ENCODE data around the gene MRM2. TPM values are rescaled to one million over a fixed set of nuclear protein-coding genes. Genes with fewer than 3 reads are reported as not detected.
A peak's percentile ranks its signal among the peaks of the same experiment; 100 is the strongest.
"Not testable (repeated sequence)": the region's sequence is repeated elsewhere in the genome, so short reads cannot be mapped to it uniquely, and the experiment has no call there.

The MRM2 gene
- total RNA-seq, 2 donors from 2014 or later, result 4.1 to 4.2 TPM

DNA sequence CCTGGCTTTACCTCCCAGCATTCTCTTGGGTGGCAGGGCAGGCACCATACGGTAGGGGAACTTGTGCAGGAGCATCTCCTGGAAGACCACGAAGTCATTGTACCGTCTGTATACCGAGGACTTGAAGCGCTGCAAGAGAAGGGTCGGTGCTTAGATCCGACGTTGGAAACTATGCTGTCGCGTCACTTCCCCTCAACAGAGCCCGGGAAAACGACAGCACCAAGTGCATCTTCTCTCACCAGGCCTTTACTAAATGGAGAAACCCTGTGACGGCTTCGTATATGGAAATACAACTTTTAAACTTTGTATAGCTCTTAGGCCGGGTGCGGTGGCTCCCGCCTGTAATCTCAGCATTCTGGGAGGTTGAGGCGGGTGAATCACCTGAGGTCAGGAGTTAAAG lies 33.1 kb upstream of the MRM2 start:
- H3K9me3 ChIP-seq (ENCODE audit: control insufficient read depth, low read length, poor library complexity, severe bottlenecking), result no peaks in the 10 kb centered on the region
- H3K27ac Mint-ChIP-seq, result no peak overlapping the region
- H3K27me3 Mint-ChIP-seq, result no peaks in the 10 kb centered on the region
- no peak overlapping the region for H3K4me3 Mint-ChIP-seq
- ATAC-seq (no peak), DNase-seq (no peak)
- H3K36me3 Mint-ChIP-seq (ENCODE audit: low read depth), result no peaks in the 10 kb centered on the region
- H3K4me1 Mint-ChIP-seq, result no peaks in the 10 kb centered on the region

DNA sequence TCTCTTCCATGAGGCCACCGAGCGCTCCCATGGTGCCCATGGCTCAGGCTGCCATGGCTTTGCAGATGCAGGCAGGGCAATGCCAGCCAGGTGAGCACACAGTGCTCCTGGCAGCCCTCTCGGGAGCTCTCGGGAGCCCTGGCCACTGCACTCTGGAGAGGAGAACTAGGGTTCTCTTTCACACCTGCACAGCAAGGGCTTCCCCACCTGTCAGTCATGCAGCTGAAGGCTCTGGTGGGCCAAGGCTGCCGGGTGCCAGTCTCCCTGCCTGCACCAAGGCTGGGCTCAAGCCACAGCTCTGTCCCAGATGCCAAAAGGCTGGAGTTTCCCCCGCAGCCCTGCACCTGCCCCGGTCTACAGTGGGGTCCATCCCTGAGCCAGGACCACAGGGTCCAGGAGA lies 32.7 kb upstream of the MRM2 start:
- Mint-ChIP-seq H3K27ac (no peak overlapping the region), H3K4me1 (no peaks in the 10 kb centered on the region), H3K4me3 (no peak overlapping the region), H3K36me3 (ENCODE audit: low read depth) (no peaks in the 10 kb centered on the region), H3K27me3 (no peaks in the 10 kb centered on the region)
- no peak for ATAC-seq
- no peaks in the 10 kb centered on the region for H3K9me3 ChIP-seq (ENCODE audit: control insufficient read depth, low read length, poor library complexity, severe bottlenecking)
- no peak for DNase-seq

DNA sequence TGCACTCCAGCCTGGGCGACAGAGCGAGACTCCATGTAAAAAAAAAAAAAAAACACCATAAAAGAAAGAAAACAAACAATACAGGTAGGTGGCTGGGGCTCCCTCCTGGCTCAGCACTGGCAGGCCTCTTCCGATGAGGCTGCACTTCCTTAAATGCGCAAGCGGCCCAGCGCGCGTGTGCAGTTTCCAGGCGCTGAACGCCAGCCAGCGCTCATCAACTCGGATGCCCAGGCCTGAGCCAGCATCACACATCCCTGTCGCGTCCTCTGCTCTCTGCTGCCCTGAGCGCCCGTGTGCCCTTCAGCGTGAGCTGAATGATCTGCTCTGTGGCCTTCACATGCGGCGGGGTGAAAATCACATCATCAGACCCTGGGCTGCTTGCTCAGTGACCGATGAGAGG lies 31.9 kb upstream of the MRM2 start:
- no peaks in the 10 kb centered on the region for H3K9me3 ChIP-seq (ENCODE audit: control insufficient read depth, low read length, poor library complexity, severe bottlenecking)
- no peaks in the 10 kb centered on the region for H3K27me3 Mint-ChIP-seq
- ATAC-seq (no peak), DNase-seq (no peak)
- no peak overlapping the region for H3K4me3 Mint-ChIP-seq
- no peaks in the 10 kb centered on the region for H3K4me1 Mint-ChIP-seq
- H3K36me3 Mint-ChIP-seq (ENCODE audit: low read depth), result no peaks in the 10 kb centered on the region
- no peak overlapping the region for H3K27ac Mint-ChIP-seq

DNA sequence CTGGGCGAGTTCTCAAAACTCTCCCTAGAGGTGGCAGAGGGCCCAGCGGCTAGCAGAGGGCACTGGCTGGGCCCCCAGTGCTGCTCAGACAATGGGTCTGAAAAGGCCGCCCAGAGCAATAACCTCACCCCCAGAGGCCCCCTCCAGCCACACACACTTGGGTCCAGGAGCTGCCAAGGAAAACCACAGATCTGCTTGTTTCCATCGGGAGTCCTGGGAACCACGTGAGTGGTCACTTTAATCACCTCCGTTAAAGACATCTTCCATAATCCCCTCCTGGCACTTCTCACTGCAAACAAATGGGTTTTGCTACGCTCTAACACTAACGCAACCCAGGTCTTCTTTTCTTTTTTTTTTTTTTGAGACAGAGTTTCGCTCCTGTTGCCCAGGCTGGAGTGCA lies 30.0 kb upstream of the MRM2 start:
- Mint-ChIP-seq H3K4me3 (no peak overlapping the region), H3K27ac (no peak overlapping the region), H3K27me3 (no peaks in the 10 kb centered on the region), H3K36me3 (ENCODE audit: low read depth) (no peaks in the 10 kb centered on the region), H3K4me1 (no peaks in the 10 kb centered on the region)
- no peaks in the 10 kb centered on the region for H3K9me3 ChIP-seq (ENCODE audit: control insufficient read depth, low read length, poor library complexity, severe bottlenecking)
- ATAC-seq, result no peak
- DNase-seq, result no peak

DNA sequence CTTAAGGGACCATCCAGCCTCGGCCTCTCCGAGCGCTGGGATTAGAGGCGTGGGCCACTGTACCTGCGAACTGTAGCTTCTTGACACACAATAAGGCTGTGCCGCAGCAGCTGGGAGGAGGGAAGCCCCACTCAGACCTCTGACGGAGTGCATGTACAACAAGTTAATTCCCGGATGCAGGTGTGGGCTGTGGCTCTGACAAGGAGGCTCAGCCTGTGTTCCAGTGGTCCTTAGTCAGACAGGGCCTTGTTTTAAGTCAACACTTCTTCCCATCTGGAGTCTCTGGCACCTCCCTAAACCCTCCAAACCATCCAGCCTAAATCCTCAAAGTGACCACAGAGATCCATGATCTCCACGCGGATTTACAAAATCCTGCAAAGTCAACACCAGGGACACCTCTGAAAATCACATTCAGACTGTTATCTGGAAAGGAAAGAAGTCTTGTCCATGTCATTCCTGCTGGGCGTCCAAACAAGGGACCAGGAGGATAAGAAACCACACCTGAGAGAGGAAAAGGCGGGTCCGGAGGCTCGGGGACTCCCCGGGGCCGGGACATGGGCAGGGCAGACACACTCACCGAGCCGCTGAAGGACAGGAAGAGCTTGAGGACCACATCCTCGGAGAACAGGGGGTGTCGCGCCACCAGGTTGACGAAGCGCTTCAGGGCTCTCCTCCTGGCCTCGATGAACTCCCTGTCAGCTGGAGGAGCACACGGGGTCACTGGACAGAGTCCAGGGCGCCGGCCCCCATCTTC lies 29.4 kb upstream of the MRM2 start:
- no peak for DNase-seq
- Mint-ChIP-seq H3K36me3 (ENCODE audit: low read depth) (no peaks in the 10 kb centered on the region), H3K27ac (no peak overlapping the region)

DNA sequence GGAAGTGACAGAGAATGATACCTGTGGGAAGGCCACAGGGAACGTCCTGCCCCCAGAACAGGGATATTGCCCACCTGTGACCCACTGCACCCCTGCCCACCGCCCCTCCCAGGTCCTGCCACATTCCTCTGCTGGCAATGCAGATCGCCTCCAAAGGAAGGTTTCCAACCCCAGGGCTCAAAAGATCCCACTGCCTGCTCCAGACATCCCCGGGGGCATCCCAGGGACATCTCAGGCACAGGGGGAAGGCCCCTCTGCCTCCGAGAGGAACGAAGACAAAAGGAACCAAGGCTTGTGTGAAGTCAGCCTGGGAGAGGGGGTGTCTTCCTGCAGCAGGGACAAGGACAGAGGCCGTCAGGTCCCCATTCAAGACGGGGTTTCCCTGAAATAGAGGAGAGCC lies 28.5 kb upstream of the MRM2 start:
- no peaks in the 10 kb centered on the region for H3K9me3 ChIP-seq (ENCODE audit: control insufficient read depth, low read length, poor library complexity, severe bottlenecking)
- no peak for DNase-seq
- no peaks in the 10 kb centered on the region for H3K4me1 Mint-ChIP-seq
- H3K4me3 Mint-ChIP-seq, result no peak overlapping the region
- no peak for ATAC-seq
- H3K27me3 Mint-ChIP-seq, result no peaks in the 10 kb centered on the region
- no peaks in the 10 kb centered on the region for H3K36me3 Mint-ChIP-seq (ENCODE audit: low read depth)
- H3K27ac Mint-ChIP-seq, result no peak overlapping the region

More for the DNA sequence above, 29.4 kb upstream of the MRM2 start:
- H3K4me1 Mint-ChIP-seq, result no peaks in the 10 kb centered on the region
- no peaks in the 10 kb centered on the region for H3K27me3 Mint-ChIP-seq
- no peak overlapping the region for H3K4me3 Mint-ChIP-seq
- no peak for ATAC-seq
- no peaks in the 10 kb centered on the region for H3K9me3 ChIP-seq (ENCODE audit: control insufficient read depth, low read length, poor library complexity, severe bottlenecking)

DNA sequence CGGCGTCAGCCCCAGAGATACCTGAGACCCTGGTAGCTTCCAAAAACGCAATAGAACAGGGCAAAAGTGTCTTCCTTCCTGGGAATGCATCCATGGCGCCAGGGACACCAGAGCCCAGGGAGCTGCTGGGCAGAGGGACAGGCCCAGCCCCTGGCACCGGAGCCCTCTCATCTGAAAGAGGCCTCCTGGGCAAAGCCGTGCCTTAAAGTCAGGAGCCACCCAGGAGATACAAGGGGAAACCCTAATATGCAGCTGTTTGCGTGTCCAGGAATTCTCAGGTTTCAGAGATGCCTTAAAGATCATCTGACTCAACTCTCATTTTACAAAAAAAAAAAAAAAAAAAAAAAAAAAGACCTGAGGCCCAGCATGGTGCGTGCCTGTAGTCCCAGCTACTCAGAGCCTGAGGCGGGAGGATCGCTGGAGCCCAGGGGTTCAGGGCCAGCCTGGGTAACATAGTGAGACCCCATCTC lies 28.0 kb upstream of the MRM2 start:
- no peaks in the 10 kb centered on the region for H3K4me1 Mint-ChIP-seq
- H3K27ac Mint-ChIP-seq, result no peak overlapping the region
- no peaks in the 10 kb centered on the region for H3K36me3 Mint-ChIP-seq (ENCODE audit: low read depth)
- no peak for ATAC-seq
- no peak for DNase-seq
- H3K27me3 Mint-ChIP-seq, result no peaks in the 10 kb centered on the region
- no peaks in the 10 kb centered on the region for H3K9me3 ChIP-seq (ENCODE audit: control insufficient read depth, low read length, poor library complexity, severe bottlenecking)
- H3K4me3 Mint-ChIP-seq, result no peak overlapping the region

DNA sequence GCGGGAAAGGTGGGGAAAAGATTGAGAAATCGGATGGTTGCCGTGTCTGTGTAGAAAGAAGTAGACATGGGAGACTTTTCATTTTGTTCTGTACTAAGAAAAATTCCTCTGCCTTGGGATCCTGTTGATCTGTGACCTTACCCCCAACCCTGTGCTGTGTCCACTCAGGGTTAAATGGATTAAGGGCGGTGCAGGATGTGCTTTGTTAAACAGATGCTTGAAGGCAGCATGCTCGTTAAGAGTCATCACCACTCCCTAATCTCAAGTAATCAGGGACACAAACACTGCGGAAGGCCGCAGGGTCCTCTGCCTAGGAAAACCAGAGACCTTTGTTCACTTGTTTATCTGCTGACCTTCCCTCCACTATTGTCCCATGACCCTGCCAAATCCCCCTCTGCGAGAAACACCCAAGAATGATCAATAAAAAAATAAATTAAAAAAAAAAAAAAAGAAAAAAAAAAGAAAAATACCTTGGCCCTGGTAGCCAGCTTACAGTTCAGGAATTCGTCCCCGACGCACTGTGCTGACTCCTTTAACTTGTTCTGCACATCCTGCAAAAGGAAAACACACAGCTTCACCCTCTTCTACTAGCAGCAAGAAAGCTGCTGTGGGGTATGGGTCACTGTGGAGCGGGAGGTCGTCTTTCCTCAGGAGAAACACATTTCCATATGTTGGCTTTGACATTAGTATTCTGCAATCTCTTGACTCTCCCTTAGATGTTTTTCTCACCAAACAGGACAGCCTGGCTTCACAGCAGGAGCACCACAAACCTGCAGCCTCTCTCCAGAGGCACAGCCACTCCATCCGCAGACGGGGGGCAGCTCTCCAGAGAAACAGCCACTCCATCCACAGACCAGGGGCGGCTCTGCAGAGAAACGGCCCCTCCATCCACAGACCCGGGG lies 27.3 kb upstream of the MRM2 start:
- not testable (repeated sequence) for H3K27ac Mint-ChIP-seq; DNase-seq; ATAC-seq; H3K27me3 Mint-ChIP-seq; H3K4me1 Mint-ChIP-seq; H3K4me3 Mint-ChIP-seq; H3K36me3 Mint-ChIP-seq (ENCODE audit: low read depth); H3K9me3 ChIP-seq (ENCODE audit: control insufficient read depth, low read length, poor library complexity, severe bottlenecking)

DNA sequence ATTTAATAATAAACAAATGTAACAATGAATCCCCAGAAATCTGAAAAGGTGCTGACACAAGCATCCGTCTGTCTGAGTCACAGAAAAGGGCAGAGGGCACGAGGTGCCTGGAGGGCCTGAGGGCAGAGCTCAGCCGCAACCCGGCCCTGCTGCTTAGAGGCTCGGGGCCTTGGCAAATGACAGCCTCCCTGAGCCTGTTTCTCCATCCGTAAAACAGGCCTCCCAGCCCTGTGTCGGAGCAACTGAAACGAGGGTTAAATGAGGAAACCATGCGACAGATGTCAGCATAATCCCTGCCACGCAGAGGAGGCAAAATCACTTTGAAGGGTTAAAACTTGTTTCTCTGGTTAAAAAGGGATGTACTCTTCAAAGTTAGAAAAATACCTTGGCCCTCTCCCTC lies 24.9 kb upstream of the MRM2 start:
- no peak for ATAC-seq
- no peak for DNase-seq
- Mint-ChIP-seq H3K4me3 (no peak overlapping the region), H3K27me3 (no peaks in the 10 kb centered on the region), H3K27ac (no peak overlapping the region), H3K4me1 (peaks cover 4% of the 10 kb centered on the region), H3K36me3 (ENCODE audit: low read depth) (no peaks in the 10 kb centered on the region)
- no peaks in the 10 kb centered on the region for H3K9me3 ChIP-seq (ENCODE audit: control insufficient read depth, low read length, poor library complexity, severe bottlenecking)

DNA sequence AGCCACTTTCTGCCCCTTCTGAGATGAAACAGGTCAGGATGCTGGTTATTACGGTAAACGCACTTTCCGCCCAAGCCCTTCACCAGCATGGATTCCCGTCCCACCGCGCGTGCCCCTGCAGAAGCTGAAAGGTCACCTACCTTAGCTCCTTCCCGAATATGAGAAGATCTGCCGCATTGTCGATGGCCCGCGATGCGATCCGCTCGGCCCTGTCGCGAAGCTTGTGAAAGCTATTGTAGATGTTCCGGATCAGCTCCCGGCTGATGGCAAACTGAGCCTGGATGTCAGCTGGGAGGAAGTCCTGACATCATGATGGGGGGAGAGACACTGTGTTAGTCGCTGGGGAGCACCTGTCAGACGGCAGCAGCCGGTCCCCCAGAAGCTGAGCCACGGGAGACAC lies 22.2 kb upstream of the MRM2 start:
- H3K4me3 Mint-ChIP-seq, result peak overlapping the region; percentile 25
- H3K9me3 ChIP-seq (ENCODE audit: control insufficient read depth, low read length, poor library complexity, severe bottlenecking), result no peaks in the 10 kb centered on the region
- no peak for DNase-seq
- no peak overlapping the region for H3K27ac Mint-ChIP-seq
- H3K4me1 Mint-ChIP-seq, result peaks cover 12% of the 10 kb centered on the region
- ATAC-seq, result no peak
- no peaks in the 10 kb centered on the region for H3K27me3 Mint-ChIP-seq
- no peaks in the 10 kb centered on the region for H3K36me3 Mint-ChIP-seq (ENCODE audit: low read depth)

DNA sequence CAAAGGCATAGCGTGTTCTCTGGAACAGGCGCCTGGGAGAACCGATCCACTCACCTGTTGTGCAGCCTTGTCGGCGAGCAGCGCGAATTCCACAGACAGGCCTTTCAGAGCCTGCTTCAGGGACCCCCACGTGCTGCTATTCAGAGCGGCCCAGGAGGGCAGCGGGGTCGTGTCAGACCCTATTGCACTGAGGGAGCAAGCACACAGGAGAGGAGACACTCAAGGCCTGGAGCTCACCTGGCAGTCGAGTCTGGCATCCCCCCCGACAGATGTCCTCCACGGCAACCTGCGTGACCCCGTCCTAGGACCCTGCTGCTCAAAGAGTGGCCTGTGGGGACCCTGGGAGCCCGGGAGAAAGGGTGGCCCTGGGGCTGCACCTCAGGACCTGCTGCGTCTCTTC lies 21.2 kb upstream of the MRM2 start:
- peaks cover 12% of the 10 kb centered on the region for H3K4me1 Mint-ChIP-seq
- peaks cover 2% of the 10 kb centered on the region for H3K36me3 Mint-ChIP-seq (ENCODE audit: low read depth)
- no peaks in the 10 kb centered on the region for H3K9me3 ChIP-seq (ENCODE audit: control insufficient read depth, low read length, poor library complexity, severe bottlenecking)
- H3K27ac Mint-ChIP-seq, result no peak overlapping the region
- no peak for ATAC-seq
- H3K4me3 Mint-ChIP-seq, result no peak overlapping the region
- DNase-seq, result no peak
- H3K27me3 Mint-ChIP-seq, result no peaks in the 10 kb centered on the region

DNA sequence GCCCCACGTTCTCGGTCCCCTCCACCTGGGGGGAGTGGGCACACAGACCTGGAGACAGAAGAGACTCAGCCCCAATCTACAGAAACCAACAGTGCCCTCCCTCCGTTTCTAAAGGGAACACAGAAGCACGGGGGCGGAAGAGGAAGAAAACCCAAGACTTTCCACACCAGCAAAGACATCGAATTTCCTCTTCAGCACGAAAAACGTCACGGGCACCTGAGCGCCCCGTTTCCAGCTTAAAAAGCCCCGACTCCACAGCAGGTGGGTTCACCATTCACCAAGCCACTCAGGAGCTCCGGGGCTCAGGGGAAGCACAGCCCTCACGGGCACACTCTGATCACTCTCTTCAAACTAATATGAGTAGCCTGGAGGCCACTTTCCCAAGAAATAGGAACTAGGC lies 19.6 kb upstream of the MRM2 start:
- Mint-ChIP-seq H3K36me3 (ENCODE audit: low read depth) (peaks cover 2% of the 10 kb centered on the region), H3K27ac (peak overlapping the region; percentile 39), H3K27me3 (no peaks in the 10 kb centered on the region), H3K4me1 (peaks cover 12% of the 10 kb centered on the region), H3K4me3 (peak overlapping the region; percentile 64)
- peak; percentile 79 for ATAC-seq
- H3K9me3 ChIP-seq (ENCODE audit: control insufficient read depth, low read length, poor library complexity, severe bottlenecking), result no peaks in the 10 kb centered on the region
- DNase-seq, result no peak

DNA sequence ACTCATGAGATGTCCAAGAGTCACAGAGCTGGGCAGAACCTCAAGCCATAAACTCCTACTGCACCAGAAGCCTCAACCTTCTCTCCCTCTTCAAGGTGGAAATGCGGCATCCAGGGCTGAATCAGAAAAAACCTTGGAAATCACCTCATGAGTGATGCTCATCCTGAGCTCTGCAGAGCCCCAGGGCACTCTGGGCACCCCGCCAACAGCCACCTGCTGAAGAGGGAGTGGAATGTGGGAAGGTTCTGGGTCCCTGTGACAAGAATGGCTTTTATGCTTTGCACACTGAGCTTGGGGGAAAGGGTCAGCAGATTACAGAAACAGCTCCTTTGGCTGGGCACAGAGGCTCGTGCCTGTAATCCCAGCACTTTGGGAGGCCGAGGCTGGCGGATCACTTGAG lies 18.8 kb upstream of the MRM2 start:
- no peak overlapping the region for H3K4me3 Mint-ChIP-seq
- peaks cover 2% of the 10 kb centered on the region for H3K36me3 Mint-ChIP-seq (ENCODE audit: low read depth)
- no peak overlapping the region for H3K27ac Mint-ChIP-seq
- ATAC-seq, result no peak
- no peak for DNase-seq
- H3K27me3 Mint-ChIP-seq, result no peaks in the 10 kb centered on the region
- H3K9me3 ChIP-seq (ENCODE audit: control insufficient read depth, low read length, poor library complexity, severe bottlenecking), result no peaks in the 10 kb centered on the region
- H3K4me1 Mint-ChIP-seq, result peaks cover 12% of the 10 kb centered on the region
